Effector CD4-positive, alpha-beta T cell (primary cell): ENCODE results near the gene ZBTB7C.
"Not testable (repeated sequence)": the region's sequence is repeated elsewhere in the genome, so short reads cannot be mapped to it uniquely, and the experiment has no call there.

Source experiments
- DNase-seq: peaks from one replicate; pipeline ENCODE4 v3.0.0-alpha.2; 2020

Gene ZBTB7C

GRCh38 chr18:48293954-48294898 lies 115.0 kb downstream of the ZBTB7C start:
- no peak for DNase-seq

GRCh38 chr18:48292782-48293424 lies 116.3 kb downstream of the ZBTB7C start:
- DNase-seq, result no peak

GRCh38 chr18:48292229-48292628 lies 117.0 kb downstream of the ZBTB7C start:
- no peak for DNase-seq

DNA sequence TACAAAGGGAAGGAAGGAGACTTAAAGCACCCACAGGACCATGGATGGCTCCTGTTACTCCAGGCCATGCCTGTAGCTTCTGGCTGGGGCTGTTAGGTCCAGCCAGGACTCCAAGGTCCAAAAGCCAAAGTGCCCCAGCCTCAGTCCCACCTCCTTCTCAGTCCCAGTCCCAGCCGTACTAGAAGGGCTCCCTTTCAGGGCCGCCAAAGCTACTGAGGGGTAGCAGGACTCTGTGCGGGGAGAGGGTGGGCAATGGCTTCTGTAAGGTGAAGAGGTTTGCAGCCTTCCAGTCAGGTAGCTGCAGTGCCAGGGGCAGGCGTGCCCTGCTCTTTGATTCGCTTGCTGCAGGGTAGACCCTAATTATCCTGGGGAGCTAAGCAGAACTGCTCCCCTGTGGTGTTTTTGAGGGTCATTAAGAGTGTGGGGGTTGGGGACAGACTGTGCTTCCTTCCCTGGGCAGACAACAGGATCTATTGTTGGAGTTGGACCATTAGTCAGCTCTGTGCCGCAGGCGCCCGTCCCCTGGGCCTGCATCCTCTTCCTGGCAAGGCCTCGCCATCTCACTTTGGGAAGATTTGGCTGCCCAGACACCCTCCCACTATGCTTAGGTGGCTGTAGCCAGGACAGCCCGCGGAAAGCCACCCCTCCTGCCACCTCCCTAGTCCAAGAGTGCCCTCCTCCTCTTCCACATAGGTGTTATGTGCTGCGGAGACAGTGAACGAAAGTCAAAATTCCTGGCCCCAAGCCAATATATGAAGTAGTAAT lies 118.8 kb downstream of the ZBTB7C start:
- DNase-seq, result no peak

- DNase-seq, result no peak
These were observed 124.4 kb downstream of the ZBTB7C start for GRCh38 chr18:48284743-48285142.

GRCh38 chr18:48284011-48284410 lies 125.2 kb downstream of the ZBTB7C start:
- not testable (repeated sequence) for DNase-seq

GRCh38 chr18:48281460-48281859 lies 127.7 kb downstream of the ZBTB7C start:
- not testable (repeated sequence) for DNase-seq

GRCh38 chr18:48279312-48279711 lies 129.9 kb downstream of the ZBTB7C start:
- DNase-seq, result no peak

DNA sequence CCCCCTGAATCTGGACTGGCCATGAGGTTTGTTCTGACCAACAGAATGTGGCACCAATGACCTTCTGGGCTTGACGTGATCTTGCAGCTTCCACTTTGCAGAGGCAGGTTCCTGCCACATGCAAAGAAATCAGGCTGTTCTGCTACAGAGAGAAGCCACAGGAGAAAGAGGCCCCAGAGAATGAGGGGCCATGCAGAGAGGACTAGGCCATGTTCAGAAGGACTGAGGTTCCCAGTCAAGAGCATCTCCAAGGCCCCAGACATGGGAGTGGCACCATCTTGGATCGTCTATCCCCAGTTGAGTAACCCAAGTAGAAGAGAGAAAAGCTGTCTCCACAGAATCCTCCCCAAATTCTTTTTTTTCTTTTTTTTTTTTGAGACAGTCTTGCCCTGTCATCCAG lies 131.1 kb downstream of the ZBTB7C start:
- DNase-seq, result no peak

DNA sequence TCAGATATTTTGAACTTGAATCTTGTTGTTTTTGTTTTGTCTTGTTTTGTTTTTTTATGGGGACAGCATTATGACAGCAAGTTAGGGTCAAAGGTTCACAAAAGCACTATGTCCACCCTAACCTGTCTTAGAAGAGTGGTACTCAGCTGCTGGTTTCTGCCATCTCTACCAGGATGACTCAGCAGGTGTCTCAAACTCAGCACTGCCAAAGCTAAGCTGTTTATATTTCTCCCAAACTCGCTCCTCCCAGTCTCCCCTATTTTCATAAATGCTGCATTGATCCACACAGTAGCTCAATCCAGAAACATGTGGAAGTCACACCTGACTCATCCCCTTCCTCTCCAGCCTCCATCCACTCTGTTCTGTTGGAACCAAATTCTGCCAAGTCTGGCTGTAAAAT lies 134.9 kb downstream of the ZBTB7C start:
- no peak for DNase-seq

GRCh38 chr18:48270929-48271328 lies 138.3 kb downstream of the ZBTB7C start:
- DNase-seq, result no peak

DNA sequence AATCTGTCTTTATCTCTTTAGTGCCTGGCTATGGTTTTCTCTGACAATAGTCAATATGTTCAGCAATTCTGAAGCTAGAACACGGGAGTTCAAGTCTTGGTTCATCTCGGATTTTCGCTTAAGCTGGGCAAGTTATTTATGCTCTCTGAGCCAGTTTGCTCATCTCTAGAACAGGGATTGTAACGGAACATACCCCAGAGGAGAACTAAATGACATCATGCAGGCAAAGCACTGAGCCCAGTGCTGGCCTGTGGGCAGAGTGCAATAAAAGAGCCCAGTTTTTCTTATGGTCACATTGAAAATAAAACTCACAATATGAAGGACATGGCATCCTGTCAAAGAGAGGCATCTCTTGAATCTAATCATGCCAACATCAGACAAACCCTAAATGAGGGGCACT lies 143.9 kb downstream of the ZBTB7C start:
- no peak for DNase-seq

- no peak for DNase-seq
These were observed 145.0 kb downstream of the ZBTB7C start for GRCh38 chr18:48263914-48264902.

GRCh38 chr18:48263192-48263853 lies 145.9 kb downstream of the ZBTB7C start:
- DNase-seq, result no peak

- DNase-seq, result no peak
These were observed 148.9 kb downstream of the ZBTB7C start for GRCh38 chr18:48260237-48260636.

DNA sequence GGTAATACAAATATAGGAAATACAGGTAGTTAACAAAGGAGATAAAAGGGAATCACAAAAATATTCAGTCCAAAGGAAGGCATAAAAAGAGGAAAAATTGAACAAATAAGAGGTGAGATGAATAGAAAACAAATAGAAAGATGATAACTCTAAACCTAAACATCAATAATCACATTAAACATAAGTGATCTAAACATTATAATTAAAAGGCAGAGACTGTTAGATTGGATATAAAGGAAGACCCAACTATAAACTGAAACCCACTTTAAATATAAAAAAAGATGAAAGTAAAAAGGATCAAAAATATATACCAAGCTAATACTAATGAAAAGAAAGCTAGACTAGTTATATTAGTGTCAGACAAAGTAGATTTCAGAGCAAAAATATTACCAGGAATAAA lies 152.3 kb downstream of the ZBTB7C start:
- DNase-seq, result no peak

- no peak for DNase-seq
These were observed 155.0 kb downstream of the ZBTB7C start for GRCh38 chr18:48254077-48254602.

DNA sequence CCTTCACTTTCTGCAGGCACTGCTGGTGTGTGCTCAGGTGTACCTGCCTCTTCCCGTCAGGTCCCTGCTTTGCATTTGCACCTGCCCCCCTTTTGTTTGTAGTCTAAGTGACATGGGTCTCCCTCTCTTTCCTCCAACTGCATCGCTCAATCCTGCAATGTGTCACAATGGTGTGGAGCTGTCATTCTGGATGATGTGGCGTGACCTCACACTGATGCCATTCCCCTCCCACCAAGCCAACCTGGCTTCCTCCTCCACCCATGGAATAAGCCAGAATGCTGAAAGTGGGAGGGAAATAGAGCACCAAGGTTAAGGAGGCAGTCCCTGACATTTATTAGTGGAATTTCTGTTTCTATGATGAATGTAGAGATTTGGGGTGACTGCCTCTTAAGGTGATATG lies 156.7 kb downstream of the ZBTB7C start:
- no peak for DNase-seq

DNA sequence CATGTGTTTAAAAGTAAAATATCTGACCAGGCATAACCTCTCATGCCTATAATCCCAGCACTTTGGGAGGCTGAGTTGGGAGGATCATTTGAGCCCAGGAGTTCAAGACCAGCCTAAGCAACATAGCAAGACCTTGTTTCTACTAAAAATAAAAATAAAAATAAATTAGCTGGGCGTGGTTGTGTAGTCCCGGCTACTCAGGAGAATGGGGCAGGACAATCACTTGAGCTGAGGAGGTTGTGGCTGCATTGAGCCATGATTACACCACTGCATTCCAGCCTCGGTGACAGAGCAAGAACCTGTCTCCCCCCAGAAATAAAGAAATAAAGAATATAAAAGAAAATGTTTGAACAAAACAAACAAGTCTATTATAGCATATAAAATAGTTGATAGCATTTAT lies 158.3 kb downstream of the ZBTB7C start:
- DNase-seq, result no peak

DNA sequence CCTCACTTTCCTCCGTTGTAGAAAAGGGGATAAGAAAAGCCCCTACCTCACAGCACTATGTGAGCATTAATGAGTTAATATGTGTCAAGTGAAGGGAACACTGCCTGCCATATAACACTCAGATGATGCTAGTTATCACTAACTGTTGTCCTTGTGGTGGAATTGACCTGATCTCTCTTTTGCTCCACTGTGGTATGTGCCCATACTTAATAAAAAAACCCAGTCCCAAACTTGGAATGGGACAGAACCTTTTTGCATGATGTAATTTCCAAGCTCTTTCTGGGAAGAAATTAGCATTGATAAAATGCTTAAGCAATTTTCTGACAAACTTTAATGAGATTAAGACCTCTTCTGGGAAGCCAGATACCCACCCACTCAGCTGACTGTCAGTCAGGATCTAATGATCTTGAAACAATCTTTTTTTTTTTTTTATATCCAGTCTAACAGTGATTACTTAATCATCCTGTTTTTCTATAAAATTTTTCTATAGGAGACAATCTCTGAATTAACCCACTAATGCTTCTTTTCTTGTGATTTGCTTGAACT lies 158.7 kb downstream of the ZBTB7C start:
- DNase-seq, result no peak

- DNase-seq, result no peak
These were observed 159.3 kb downstream of the ZBTB7C start for GRCh38 chr18:48249854-48250253.
